ENCODE results near the gene MAVS.

The MAVS gene

DNA sequence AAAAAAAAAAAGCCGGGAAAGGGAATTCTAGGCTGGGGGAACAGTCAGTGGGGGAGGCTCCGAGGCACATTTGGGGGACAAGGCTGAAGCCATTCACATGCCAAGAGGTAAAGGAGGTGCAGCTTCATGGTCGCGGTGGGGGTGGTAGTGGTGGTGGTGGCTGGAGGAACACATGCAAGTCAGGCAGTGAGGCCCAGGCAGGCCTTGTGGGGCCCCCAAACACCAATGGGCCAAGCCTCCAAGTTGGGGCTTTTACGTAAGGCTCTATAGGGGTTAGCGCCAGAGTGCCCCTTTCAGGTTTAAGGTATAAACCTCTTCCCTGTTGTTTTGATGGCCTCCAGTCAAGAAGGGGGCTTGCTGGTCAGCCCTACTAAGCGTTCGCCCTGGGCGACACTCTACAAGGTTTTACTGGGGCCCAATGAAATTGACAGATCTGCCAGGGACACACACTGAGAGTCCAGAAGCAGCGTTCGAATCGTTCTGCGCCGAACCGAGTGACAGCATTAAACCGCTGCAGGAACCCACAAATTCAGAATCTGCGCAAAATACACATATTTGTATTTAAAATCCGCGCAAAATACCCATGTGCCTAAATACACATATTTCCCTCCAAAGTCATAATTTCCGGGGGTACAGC, 27.1 kb upstream of the MAVS start:
- no peak for DNase-seq (ENCODE audit: low read depth in 1 of 2, low spot score in 1 of 2)
- TF ChIP-seq GABPA (IDR thresholded peaks at IDR 0.05; ENCODE audit: low read depth), result no peak
- TF ChIP-seq, protein P1, sequence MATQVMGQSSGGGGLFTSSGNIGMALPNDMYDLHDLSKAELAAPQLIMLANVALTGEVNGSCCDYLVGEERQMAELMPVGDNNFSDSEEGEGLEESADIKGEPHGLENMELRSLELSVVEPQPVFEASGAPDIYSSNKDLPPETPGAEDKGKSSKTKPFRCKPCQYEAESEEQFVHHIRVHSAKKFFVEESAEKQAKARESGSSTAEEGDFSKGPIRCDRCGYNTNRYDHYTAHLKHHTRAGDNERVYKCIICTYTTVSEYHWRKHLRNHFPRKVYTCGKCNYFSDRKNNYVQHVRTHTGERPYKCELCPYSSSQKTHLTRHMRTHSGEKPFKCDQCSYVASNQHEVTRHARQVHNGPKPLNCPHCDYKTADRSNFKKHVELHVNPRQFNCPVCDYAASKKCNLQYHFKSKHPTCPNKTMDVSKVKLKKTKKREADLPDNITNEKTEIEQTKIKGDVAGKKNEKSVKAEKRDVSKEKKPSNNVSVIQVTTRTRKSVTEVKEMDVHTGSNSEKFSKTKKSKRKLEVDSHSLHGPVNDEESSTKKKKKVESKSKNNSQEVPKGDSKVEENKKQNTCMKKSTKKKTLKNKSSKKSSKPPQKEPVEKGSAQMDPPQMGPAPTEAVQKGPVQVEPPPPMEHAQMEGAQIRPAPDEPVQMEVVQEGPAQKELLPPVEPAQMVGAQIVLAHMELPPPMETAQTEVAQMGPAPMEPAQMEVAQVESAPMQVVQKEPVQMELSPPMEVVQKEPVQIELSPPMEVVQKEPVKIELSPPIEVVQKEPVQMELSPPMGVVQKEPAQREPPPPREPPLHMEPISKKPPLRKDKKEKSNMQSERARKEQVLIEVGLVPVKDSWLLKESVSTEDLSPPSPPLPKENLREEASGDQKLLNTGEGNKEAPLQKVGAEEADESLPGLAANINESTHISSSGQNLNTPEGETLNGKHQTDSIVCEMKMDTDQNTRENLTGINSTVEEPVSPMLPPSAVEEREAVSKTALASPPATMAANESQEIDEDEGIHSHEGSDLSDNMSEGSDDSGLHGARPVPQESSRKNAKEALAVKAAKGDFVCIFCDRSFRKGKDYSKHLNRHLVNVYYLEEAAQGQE (IDR thresholded peaks at IDR 0.05; ENCODE audit: insufficient replicate concordance, low read depth), result no peak
- TF ChIP-seq, protein P2, sequence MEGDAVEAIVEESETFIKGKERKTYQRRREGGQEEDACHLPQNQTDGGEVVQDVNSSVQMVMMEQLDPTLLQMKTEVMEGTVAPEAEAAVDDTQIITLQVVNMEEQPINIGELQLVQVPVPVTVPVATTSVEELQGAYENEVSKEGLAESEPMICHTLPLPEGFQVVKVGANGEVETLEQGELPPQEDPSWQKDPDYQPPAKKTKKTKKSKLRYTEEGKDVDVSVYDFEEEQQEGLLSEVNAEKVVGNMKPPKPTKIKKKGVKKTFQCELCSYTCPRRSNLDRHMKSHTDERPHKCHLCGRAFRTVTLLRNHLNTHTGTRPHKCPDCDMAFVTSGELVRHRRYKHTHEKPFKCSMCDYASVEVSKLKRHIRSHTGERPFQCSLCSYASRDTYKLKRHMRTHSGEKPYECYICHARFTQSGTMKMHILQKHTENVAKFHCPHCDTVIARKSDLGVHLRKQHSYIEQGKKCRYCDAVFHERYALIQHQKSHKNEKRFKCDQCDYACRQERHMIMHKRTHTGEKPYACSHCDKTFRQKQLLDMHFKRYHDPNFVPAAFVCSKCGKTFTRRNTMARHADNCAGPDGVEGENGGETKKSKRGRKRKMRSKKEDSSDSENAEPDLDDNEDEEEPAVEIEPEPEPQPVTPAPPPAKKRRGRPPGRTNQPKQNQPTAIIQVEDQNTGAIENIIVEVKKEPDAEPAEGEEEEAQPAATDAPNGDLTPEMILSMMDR (IDR thresholded peaks at IDR 0.05; ENCODE audit: insufficient read depth, low read length), result no peak
- no peak for TF ChIP-seq SPI1 (IDR thresholded peaks at IDR 0.05; ENCODE audit: borderline replicate concordance, low read depth)
- no peak for TF ChIP-seq POLR2AphosphoS5 (IDR thresholded peaks at IDR 0.05; ENCODE audit: low read depth)

GRCh38 chr20:3820048-3820900, 26.4 kb upstream of the MAVS start, which contains the start of gene AP5S1:
TSS of gene AP5S1 (plus strand) at chr20:3820547. CDS start at chr20:3822118, 1,571 bp downstream.
- Histone ChIP-seq H3K27me3 (ENCODE audit: insufficient read depth, poor library complexity, severe bottlenecking) (no peaks in the 10 kb centered on the region), H3K27ac (replicated peaks) (peak within 1 kb of the TSS; percentile 96), H3K4me3 (replicated peaks; ENCODE audit: insufficient read depth, low read length) (peak within 1 kb of the TSS; percentile 64)
- TF ChIP-seq GABPA (IDR thresholded peaks at IDR 0.05; ENCODE audit: low read depth), result 0 out of 2 replicates have a peak, but pooled peaks have one; percentile 29
- no peak for TF ChIP-seq SPI1 (IDR thresholded peaks at IDR 0.05; ENCODE audit: borderline replicate concordance, low read depth)
- peak; percentile 47 for TF ChIP-seq POLR2AphosphoS5 (IDR thresholded peaks at IDR 0.05; ENCODE audit: low read depth)
- TF ChIP-seq, protein P1 (IDR thresholded peaks at IDR 0.05; ENCODE audit: insufficient replicate concordance, low read depth), result peak; percentile 31
- TF ChIP-seq, protein P2 (IDR thresholded peaks at IDR 0.05; ENCODE audit: insufficient read depth, low read length), result peak; percentile 72
- peak; percentile 95 to 97 for DNase-seq (ENCODE audit: low read depth in 1 of 2, low spot score in 1 of 2)

More for the DNA sequence above, 27.1 kb upstream of the MAVS start:
- Histone ChIP-seq H3K4me3 (replicated peaks; ENCODE audit: insufficient read depth, low read length) (peak overlapping the region; percentile 64), H3K27ac (replicated peaks) (peak overlapping the region; percentile 96), H3K27me3 (ENCODE audit: insufficient read depth, poor library complexity, severe bottlenecking) (no peaks in the 10 kb centered on the region)

DNA sequence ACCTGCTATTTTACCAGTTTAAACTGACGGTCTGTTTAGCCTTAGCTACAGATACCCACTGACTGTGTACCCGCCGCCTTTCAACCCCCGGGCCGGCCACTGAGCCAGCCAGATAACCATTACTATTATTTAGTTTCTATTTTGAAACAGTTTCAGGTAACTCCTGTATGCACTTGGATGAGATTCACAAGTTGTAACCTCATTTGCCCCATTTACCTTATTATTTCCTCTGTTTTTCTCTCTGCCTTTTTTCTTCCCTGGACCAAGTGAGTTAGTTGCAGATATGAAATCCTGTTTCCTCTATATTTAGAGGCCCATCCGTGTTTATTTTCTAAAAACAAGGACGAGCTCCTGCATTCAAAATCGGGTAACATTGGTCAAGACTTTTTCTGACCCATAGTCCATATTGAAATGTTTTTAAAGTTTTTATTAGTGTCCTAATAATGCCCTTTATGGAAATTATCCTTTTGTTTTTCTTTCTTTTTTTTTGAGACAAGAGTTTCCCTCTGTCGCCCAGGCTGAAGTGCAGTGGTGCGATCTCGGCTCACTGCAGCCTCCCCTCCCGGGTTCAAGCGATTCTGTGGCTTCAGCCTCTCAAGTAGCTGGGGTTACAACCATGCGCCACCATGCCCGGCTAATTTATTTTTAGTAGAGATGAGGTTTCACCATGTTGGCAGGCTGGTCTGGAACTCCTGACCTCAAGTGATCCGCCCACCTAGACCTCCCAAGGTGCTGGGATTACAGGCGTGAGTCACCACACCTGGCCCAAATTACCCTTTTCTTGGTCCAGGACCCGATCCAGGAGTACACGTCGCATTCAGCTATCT, 25.5 kb upstream of the MAVS start:
- no peak for DNase-seq (ENCODE audit: low read depth in 1 of 2, low spot score in 1 of 2)
- peak overlapping the region; percentile 96 for H3K27ac ChIP-seq (replicated peaks)
- TF ChIP-seq SPI1 (IDR thresholded peaks at IDR 0.05; ENCODE audit: borderline replicate concordance, low read depth), result no peak
- TF ChIP-seq, protein P1 (IDR thresholded peaks at IDR 0.05; ENCODE audit: insufficient replicate concordance, low read depth), result no peak

More for the DNA sequence above, 25.5 kb upstream of the MAVS start:
- H3K27me3 ChIP-seq (ENCODE audit: insufficient read depth, poor library complexity, severe bottlenecking), result no peaks in the 10 kb centered on the region
- peak overlapping the region; percentile 64 for H3K4me3 ChIP-seq (replicated peaks; ENCODE audit: insufficient read depth, low read length)
